HG03196 (cell line): Measurements from ENCODE around the gene KLF13.
A peak's percentile ranks its signal among the peaks of the same experiment; 100 is the strongest.

Experiments used
- ATAC-seq: cut with Tn5 transposase; IDR thresholded peaks from one replicate; pipeline ENCODE4 v1.9.1; 2021; ENCODE audit not compliant: unreplicated experiment

Gene KLF13

DNA sequence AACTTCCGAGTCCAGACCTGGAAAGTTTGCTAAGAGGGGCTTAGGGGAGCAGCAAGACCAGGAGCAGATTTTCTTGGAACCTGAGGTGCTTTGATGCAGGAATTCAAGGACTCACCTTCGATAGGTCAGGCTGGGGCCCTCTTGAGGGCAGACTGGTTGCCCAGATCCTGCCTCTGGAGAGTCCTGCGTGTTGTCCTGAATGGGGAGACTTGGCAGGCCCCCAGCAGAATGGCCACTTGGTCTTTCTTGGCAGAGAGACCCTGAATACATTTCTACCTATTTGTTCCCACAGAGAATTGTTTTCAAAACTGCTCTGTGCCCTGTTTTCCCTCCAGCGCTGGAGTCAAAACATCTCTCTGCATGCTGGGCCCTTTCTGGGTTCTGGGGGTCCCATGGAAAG, 4.2 kb downstream of the KLF13 start:
- ATAC-seq, result no peak

DNA sequence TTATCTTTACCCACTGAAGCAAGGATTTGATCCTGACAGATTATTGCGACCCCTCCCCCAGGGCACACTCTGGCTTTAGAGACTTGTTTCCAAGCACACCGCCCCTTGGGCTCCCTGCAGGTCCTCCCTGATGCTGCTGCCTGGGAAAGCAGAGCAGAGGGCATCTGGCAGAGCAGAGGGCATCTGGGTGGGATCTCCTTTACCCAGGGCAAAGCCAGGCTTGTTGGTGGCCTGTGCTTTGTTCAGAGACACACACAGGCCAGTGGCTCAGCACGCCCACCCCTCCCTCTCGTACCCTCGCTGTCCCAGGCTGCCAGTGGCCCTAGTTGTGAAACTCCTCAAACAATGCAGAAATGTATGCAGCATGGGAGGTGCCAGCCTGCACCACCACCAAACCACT, 4.8 kb downstream of the KLF13 start:
- ATAC-seq, result no peak

DNA sequence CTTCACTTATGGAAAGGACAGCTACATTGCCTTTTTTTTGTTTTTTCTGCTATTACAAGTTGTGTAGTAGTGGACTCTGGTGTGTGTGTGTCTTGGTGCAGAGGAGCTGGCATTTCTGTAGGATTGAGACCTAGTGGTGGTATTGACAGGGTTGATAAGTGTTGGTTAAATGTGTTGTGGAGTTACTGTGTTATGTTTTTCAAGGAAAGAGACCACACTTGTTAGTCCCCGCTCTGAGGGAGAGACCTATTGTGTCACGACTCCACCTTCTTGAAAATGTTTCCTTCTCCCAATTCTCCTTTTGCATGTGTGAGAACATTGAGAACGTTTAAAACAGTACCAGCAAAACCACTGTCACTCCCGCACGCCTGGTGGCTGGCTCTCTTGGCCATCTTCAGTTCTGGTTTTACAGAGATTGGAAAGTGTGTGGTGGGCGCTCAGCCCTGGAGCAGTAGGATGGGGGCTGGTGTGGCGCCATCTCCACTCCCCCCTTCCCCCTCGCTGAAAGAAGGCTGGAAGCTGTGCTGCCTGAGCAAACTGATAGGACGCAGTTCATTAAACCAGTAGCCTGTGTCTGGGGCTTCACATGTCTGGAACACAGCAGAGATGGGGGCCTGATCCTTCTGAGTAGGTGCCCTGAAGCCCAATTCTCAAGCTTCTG, 5.5 kb downstream of the KLF13 start:
- no peak for ATAC-seq

DNA sequence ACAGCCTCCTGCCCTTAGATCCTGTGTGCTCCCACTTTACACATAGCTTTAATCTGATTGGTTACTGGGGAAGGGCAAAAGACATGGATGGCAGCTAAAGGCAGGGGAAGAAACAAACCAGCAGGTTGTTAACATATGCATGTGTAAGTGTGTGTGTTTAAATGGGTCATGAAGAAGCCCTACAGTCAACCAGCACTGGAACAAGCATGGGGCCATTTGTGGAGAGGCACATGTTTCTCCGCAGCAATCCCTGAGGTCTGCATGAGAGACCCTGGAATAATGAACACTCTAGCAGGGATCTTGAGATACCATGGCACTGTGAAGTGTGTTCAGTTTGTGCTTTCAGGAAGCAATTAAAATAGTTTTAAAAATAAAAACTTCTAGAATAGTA, 6.0 kb downstream of the KLF13 start:
- ATAC-seq, result no peak

DNA sequence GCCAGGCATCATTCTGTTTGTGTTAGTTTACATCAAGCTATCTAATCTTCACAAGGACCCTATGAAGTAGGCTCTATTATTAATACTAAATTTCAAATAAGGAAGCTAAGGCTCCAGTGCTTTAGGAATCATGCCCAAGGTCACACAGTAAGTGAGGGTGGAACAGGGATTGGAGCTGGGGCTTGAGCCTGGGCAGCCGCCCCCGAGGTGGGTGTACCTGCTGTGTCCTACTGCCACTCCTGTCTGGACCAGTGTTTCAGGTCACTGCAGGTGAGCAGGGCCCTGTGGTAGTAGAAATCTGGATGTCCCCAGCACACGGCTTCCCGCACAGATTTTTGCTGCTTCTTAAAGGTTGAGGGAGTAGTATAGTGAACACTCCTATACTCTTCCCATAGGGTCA, 6.5 kb downstream of the KLF13 start:
- ATAC-seq, result no peak

DNA sequence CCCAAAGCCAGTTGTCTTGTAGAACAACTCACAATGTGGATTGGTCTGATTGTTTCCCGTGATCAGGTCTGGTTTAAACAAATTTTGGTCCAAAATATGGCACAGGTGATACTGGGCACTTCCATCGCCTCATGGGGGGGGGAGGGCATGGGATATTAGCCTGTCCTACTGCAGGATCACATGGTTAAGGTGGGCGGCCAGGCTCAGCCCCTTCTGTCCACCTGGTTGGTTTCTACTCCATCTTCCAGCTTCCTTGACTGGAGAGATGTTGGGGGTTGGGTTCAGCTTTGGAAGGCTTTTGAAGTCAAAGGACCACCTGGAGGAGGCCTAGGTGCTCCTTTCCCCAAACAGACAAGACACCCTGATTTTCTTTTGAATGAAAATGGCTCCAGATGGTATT, 7.2 kb downstream of the KLF13 start:
- no peak for ATAC-seq

DNA sequence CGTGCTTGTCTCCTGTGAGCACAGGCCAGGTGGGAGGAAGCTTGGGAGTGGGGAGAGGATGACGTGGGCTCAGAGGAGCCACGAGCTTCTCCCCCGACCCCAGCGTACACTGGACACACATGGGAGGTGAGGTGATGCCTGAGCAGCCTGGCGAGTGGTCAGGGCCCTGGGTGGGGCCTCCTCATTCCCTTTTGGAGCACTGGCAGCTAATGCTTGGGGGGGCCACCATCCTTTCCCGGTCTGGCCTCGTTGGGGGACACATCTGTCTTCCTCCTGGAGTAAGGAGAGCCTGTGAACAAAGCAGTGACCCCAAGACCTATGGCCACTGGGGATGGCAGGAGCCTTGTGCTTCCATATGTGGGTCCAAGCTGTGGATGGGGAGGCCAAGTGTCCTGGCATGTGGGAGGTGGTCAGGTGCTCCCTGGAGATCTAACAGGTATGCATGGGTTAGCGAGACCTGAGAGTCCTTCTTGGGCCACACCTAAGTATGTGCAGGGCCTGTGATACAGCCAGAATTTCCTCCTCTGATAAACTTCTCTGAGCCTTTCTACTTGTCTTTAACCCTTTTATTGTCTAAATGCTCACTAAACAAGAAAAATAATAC, 9.5 kb downstream of the KLF13 start:
- ATAC-seq, result no peak

DNA sequence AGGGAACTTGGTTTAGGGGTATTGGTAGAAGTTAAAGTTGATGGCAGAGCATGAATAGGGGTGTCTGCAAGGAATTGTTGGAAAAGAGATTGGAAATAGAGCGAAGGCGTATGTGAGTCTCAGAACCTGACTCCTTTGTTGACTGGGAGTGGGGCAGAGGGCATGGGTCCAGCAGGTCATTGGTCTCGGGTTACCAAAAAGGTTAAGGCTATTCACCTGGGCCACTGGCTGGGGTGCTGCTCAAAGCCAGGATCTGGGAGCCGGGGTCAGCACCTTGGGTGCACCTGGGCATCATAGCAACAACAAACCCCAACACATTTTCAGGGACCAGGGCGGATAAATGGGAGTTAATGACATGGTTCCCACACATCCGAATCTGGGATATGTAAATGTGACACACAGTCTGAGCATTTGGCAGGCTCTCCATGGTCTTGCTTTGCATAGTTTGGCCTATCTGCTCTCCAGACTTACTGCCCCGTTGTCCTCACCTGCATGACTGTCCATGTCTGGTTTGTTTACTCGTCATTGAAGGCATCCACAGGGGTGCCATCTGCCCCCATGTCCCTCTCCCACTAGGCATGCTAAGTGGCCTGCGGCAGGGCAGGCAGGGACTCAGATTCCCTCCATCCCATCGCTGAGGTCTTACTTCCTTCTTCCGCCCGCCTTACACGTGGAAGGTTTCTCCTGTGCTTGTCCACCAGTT, 10.1 kb downstream of the KLF13 start:
- ATAC-seq, result no peak

DNA sequence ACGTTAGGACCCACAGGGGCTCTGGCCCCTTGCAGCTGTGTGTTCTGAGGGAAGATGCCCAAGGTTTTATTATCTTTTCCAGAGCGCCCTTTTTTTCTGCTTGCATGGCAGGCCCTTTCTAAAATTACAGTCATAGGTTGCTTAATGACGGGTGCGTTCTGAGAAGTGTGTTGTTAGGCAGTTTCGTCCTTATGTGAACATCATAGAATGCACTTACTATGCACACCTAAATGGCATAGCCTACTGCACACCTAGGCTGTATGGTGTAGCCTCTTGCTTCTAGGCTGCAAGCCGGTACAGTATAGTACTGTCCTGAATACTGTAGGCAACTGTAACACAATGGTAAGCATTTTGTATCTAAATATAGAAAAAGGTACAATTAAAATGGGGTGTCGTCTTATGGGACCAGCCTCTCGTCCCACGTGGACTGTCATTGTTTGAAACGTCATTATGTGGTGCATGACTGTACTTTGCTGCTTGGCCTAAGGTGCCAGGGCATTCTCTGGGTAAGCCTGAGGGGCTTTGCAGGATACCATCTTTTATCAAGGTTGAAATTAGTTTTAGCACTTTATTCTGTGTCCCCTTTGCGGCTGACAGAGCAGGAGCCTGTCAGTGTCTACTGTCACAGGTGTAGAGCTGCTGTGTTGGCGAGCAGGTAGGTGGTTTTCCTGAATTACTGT, 10.9 kb downstream of the KLF13 start:
- no peak for ATAC-seq

DNA sequence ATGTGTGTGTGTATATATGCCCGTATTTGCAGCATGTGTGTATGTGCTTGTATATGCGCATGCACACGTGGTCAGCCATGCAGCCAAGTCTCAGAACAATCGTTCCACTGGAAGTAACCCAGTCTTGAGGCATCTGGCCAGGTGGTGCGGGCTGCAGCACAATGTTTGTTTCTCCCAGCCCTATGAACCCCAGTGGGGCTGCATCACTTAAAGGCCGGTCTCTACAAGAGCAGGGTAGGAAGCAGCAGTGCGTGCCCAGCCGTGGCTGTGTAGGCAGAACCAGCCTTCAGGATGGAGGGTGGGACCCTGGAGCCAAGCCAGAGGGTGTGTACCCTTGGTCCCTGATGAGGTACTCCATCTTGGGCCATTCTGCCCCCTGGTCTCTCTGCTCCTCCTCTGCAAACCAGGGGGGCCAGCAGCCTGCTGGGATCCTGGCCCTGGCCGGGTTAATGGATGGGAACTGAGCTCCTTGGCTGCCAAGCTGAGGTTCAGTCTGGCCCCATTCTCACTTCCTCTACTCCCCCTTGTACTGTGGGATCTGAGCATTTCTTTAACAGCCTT, 11.8 kb downstream of the KLF13 start:
- peak; percentile 37 for ATAC-seq

DNA sequence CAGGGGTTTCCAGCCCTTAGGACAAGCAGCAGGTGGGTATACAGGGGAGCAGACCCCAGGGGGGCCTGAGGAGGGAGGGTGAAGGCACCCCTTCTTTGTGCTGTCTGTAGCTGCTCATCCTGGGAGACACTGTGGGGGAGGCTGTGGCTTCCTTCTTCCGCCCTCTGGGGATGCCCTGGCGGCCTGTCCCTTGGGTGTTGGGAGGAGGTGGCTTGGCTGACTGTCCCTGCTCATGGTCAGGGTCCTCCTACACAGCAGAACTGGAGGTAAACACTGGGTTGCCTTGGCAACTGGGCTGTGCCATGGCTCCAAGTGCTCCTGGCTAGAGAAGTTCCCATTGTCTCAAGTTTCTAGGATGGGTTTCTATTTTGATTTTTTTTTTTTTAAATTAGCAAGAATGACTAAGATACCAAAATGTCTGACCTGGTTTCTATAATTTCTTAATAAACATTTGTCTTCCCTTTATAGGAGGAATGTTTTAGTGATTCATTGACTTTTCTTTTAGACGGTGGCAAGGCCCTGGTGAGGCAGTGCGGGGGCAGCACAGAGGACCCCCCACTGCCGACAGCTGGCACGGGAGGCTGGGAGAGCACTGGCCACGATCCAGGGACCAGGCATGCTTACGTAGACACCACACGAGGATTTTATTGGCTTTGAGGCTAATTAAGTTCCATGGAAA, 12.4 kb downstream of the KLF13 start:
- ATAC-seq, result peak; percentile 42

DNA sequence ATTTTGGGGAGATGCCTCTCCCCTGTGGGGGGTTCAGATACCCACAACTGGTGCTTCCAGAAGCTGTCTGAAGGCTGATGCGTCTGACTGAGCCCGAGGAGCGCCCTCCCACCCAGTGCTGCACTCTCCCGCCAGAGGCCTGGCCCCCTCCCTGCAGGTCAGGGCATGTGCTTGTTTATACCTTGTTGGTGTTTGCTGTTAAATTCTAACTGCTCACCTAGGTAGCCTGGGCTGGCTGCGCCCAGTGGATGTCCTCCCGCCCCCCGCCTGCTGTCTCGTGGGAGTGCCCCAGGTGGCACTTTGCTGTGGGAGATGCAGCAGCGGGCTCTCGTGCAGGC, 12.9 kb downstream of the KLF13 start:
- no peak for ATAC-seq

DNA sequence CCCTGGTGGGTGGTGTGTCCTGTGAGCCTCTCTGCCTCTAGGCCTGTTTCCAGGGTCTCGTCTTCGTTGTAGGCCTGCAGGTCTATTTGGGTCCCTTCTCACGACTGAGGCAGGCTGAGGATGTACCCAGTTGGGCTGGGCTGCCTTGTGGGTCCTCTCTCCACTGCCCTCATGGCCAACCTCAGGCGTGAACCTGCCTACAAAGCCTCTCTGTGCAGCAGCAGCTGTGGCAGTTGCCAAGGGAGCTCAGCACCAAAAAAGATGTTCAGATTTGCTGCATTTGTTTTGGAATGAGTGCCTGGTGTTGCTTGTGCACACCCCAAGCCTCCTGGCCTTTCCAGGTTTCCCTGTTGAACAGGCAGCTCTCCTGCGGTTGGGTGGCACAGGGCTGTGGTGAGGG, 13.4 kb downstream of the KLF13 start:
- no peak for ATAC-seq

DNA sequence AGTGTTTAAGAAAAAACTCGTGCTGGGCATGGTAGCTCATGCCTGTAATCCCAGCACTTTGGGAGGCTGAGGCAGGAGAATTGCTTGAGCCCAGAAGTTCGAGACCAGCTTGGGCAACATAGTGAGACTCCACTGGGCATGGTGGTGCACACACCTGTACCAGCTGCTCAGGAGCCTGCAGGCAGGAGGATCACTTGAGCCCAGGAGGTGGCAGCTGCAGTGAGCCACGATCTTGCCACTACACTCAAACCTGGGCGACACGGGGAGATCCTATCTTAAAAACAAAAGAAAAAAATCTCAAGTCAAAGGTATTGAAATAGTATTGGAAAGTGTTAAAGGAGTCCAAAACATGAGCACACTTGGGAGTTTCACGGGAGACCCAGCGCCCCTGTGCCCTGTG, 14.0 kb downstream of the KLF13 start:
- ATAC-seq, result no peak

DNA sequence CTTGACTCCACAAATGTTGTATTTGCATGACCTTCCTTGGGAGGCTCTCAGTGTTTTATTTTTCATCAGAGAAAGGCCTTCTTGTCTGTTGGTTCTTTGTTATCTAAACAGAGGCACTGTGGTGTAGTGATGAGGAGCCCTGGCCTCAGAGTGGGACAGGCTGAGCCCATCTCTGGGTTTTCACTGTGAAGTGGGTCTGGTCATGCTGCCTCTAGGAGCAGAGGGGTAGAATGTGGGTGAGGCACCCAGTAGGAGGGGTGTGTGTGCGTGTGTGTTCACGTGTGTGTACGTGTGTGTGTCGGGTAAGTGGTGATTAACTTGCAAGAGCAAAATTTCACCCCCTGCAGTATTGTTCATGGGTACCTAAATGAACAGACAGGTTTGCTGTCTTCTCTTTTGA, 14.4 kb downstream of the KLF13 start:
- no peak for ATAC-seq

DNA sequence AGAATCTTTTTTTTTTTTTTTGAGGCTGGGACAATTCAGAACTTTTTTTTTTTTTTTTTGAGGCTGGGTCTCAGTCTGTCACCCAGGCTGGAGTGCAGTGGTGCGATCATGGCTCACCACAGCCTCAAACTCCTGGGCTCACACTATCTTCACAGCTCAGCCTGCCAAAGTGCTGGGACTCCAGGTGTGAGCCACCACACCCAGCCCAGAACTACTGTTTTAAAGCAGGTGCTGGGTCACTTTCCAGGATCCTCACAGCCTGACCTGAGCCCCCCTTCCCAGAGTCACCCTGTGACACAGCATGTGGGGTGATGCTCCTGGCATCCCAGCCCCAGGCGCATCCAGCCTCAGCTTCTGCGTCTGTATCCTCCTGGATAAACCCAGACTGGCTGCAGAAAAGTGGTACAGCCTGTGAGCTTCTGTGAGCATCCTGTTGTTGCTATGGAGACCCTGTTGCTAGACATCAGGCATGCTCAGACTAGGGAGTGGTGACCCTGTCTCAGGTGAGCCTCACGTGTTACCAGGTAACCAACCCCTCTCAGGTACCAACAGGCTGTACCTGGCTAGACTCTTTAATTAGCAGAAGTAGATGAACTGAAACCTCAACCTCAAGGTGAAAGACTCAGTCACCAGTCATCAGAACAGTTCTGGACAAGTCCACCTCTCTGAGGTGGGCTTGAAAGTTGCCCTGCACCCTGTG, 15.0 kb downstream of the KLF13 start:
- ATAC-seq, result no peak

DNA sequence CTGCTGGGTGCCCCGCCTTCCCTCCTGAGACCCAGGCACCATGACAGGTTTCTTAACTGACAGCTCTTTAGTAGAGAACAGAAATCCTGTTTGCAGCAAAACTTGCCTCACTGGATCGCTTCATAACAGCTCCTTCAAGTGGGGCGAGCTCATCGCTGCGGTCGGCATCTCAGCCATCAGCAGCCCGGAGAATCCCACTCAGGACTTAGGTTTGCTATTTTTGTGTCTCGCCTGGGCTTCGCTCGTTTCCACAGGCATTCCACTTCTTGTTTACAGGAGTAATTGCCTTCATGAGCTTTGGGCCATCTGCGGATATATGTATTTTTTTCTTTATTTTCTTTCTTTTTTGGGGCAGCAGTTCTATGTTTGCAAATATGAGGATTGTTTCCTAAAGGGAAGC, 15.7 kb downstream of the KLF13 start:
- no peak for ATAC-seq

DNA sequence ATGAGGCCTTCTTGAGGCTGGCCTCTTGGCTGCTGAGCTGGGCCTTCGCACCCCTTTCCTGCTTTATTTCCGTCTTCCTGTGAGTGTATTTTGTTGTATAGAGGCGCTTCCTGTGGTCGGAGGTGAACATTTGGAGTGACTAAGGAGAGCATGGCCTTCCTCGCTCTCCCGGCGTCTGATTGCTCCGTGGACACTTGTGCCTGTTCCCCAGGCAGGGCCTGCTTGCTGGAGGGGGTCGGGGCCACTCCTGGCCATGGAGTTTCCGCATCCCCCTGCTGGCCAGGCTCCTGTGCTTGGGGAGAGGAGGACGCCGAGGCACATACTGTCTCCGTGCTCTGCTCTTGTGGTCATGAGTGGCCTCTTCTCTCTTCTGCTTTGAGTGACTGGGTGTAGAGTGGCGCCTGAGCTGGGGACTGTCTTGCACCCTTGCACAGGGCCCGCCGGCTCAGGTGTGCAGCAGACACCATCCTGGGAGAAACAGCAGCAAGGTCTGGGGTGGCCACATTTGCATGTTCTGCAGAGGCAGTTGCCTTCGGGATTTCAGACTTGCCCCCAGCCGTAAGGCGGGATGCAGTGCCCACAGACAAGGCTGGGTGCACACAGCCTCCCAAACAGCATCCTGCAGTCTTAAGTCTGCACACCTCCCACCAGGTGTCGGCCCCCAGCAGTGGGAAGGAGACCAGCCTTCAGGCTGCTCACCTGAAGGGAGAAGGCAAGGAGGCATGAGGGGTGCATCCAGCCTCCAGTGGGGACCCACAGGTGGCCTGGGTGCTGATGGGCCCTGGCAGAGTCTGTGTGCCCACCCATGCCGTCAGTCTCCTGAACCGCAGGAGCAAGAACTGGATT, 16.4 kb downstream of the KLF13 start:
- ATAC-seq, result no peak

DNA sequence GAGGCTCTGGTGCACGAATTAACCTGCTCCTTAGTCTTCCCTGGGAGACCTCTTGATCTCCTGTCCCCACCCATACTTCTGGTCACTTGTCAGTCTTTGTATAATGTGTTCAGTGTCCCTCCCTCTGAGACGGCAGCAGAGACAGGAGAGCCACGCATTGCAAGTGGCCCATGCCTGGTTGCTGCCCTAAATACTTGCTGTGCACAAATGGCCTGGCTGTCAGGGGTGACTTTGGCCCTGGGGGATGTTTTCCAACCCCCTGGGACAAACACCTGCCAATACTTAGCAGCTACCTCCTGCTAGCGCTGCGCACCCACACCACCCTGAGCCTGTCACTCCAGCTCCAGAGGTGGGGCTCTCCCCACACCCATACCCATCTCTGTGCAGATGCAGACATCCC, 17.2 kb downstream of the KLF13 start:
- ATAC-seq, result no peak

DNA sequence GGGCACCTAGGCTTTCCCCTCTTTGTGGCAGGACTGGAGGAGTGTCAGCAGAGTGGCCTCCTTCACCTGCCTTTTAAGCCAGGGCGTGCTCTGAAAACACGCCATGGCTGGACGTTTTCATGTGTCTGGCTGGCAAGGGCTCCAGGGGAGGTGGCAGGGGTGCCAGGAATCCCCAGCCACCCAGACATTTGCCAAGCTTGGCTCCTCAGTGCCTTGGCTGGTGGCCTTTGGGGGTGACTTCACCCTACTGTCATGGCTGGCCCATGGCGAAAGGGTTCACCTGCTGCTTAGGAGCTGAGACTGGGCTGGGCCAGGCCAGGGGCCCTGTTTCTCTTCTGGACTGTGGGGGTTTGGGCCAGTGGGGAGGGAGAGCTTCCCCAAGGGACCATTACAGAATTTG, 17.6 kb downstream of the KLF13 start:
- ATAC-seq, result no peak
